ENCODE data around the gene DMD.

- TF ChIP-seq CTCF (IDR thresholded peaks at IDR 0.05; ENCODE audit: low read depth, low read length) (no peak), EZH2phosphoT487 (IDR thresholded peaks at IDR 0.05; ENCODE audit: low read depth) (no peak)
These were observed 1666.2 kb downstream of the DMD start for GRCh38 chrX:31545191-31545590.

All from OCI-LY3 (cell line).